Erythroblast (primary cell): ENCODE data around the gene CATSPERD.

Experiments
- DNase-seq, 2 experiments: peaks; one replicate each; lab custom pipeline; 2025; lab: John Stamatoyannopoulos, UW
- GATA1 ChIP-seq: IDR thresholded peaks from 2 replicates; pipeline ENCODE4 v1.6.1; 2011; ENCODE audit warnings: low read depth, mild to moderate bottlenecking, control low read depth, low read length, moderate library complexity
- POLR2A ChIP-seq: IDR thresholded peaks from 2 replicates; pipeline ENCODE4 v1.6.1; 2011; ENCODE audit warnings: mild to moderate bottlenecking, low read length

Gene CATSPERD

GRCh38 chr19:5818594-5818993 lies 98.2 kb downstream of the CATSPERD start:
- TF ChIP-seq POLR2A (no peak), GATA1 (no peak)

GRCh38 chr19:5820785-5821184 lies 100.3 kb downstream of the CATSPERD start:
- no peak for DNase-seq
- TF ChIP-seq POLR2A (no peak), GATA1 (no peak)

More at GRCh38 chr19:5818594-5818993, 98.2 kb downstream of the CATSPERD start:
- DNase-seq = no peak

- no peak for TF ChIP-seq POLR2A
- DNase-seq = no peak
Observed at GRCh38 chr19:5821521-5822180, 101.2 kb downstream of the CATSPERD start.

- DNase-seq = no peak
- TF ChIP-seq POLR2A (no peak), GATA1 (no peak)
Observed at GRCh38 chr19:5822181-5822844, 101.9 kb downstream of the CATSPERD start.

- DNase-seq = no peak
- TF ChIP-seq POLR2A (no peak), GATA1 (no peak)
Observed at GRCh38 chr19:5823579-5824281, 103.3 kb downstream of the CATSPERD start.

- DNase-seq = no peak
- TF ChIP-seq POLR2A (no peak), GATA1 (no peak)
Observed at GRCh38 chr19:5824751-5825150, 104.3 kb downstream of the CATSPERD start.

GRCh38 chr19:5825178-5825577 lies 104.7 kb downstream of the CATSPERD start:
- no peak for DNase-seq
- TF ChIP-seq GATA1 = no peak
- TF ChIP-seq POLR2A = no peak

GRCh38 chr19:5826531-5827341 lies 106.3 kb downstream of the CATSPERD start:
- TF ChIP-seq POLR2A (no peak), GATA1 (no peak)
- DNase-seq = no peak

- no peak for DNase-seq
- TF ChIP-seq POLR2A = no peak
- no peak for TF ChIP-seq GATA1
Observed at GRCh38 chr19:5827342-5827890, 107.0 kb downstream of the CATSPERD start.

- DNase-seq = peak; percentile 95
- peak; percentile 95 for TF ChIP-seq POLR2A
- no peak for TF ChIP-seq GATA1
Observed at GRCh38 chr19:5827891-5828660, 107.6 kb downstream of the CATSPERD start.
